K562 (cell line): Measurements from ENCODE around the gene SAMD14. TPM values are rescaled to one million over a fixed set of nuclear protein-coding genes. Genes with fewer than 3 reads are reported as not detected.

ENCODE experiments used
- CEBPB ChIP-seq: fragments of 450-650 bp; IDR thresholded peaks from 2 replicates; pipeline ENCODE4 v1.6.1; 2016; ENCODE audit warnings: missing genetic modification characterization, missing compliant biosample characterization
- GATAD2A ChIP-seq: fragments of 450-650 bp; IDR thresholded peaks from 2 replicates; pipeline ENCODE4 v1.6.1; 2017
- HEY1 ChIP-seq: fragments of 250-450 bp; sonication (Bioruptor Pico); IDR thresholded peaks from 2 replicates; pipeline ENCODE4 v1.5.0; 2020; ENCODE audit warnings: mild to moderate bottlenecking, moderate library complexity, borderline replicate concordance
- MYC ChIP-seq, 2 experiments: fragments of 250-450 bp in 1 of 2; sonication (Bioruptor Pico) in 1 of 2; IDR thresholded peaks; 2 replicates each; pipeline versions ENCODE4 v1.5.1 to v1.6.1; 2012 to 2021; ENCODE audit warnings: low read depth in 2 of 2, borderline replicate concordance in 1 of 2, improper control_type of control experiment in 1 of 2, low read length in 1 of 2, mild to moderate bottlenecking in 1 of 2, moderate library complexity in 1 of 2
- PTBP1 ChIP-seq: fragments of 200-400 bp; formaldehyde crosslinking; IDR thresholded peaks from 2 replicates; pipeline ENCODE4 v1.6.1; 2017; ENCODE audit warnings: low read depth, low read length
- RBM22 ChIP-seq: fragments of 200-400 bp; formaldehyde crosslinking; IDR thresholded peaks from 2 replicates; pipeline ENCODE4 v1.6.1; 2018; ENCODE audit warnings: low read length, low read depth; ENCODE audit not compliant: poor library complexity, severe bottlenecking
- SIRT6 ChIP-seq: IDR thresholded peaks from one replicate; pipeline ENCODE4 v1.6.1; 2012; ENCODE audit warnings: low read depth, mild to moderate bottlenecking, control low read depth, inconsistent platforms, low read length, moderate library complexity
- ZNF146 ChIP-seq: IDR thresholded peaks from one replicate; pipeline ENCODE4 v1.6.1; 2018; ENCODE audit warnings: missing compliant biosample characterization; ENCODE audit not compliant: unreplicated experiment
- ZNF23 ChIP-seq: fragments of 250-450 bp; sonication (Bioruptor Pico); IDR thresholded peaks from 2 replicates; pipeline ENCODE4 v1.4.0; 2020; ENCODE audit warnings: mild to moderate bottlenecking
- ZNF780A ChIP-seq: fragments of 250-450 bp; sonication (Bioruptor Pico); IDR thresholded peaks from 2 replicates; pipeline ENCODE4 v1.5.0; 2021; ENCODE audit warnings: mild to moderate bottlenecking
- polyA plus RNA-seq, 8 experiments: library from polyadenylated mRNA; depleted of rRNA in 4 of 8; stranded (reverse) in 5 of 8; unstranded in 3 of 8; fragments of >200 nt; fragmentation: Nextera tagmentation in 2 of 8; fragmentation: Illumina TruSeq in 1 of 8; extraction: Ambion mirVana in 2 of 8; extraction: Trizol in 1 of 8; gene quantifications; 2 replicates each; pipeline versions ENCODE4 v1.2.1 to v1.2.3, GENCODE V29; 2011 to 2014; ENCODE audit warnings: inconsistent platforms in 1 of 8, missing spikeins in 1 of 8
- total RNA-seq, 7 experiments: library from RNA; depleted of rRNA in 6 of 7; stranded (reverse); fragments of >200 nt in 6 of 7; fragmentation: Illumina TruSeq in 2 of 7; extraction: Trizol in 2 of 7; gene quantifications; 2 replicates each; pipeline versions ENCODE4 v1.2.1 to v1.2.3, GENCODE V29; 2011 to 2021; ENCODE audit warnings: low replicate concordance in 1 of 7
- TF ChIP-seq, protein P1 (sequence below), 2 experiments: fragments of 450-650 bp; IDR thresholded peaks; 2 replicates each; pipeline ENCODE4 v1.6.1; 2016; ENCODE audit warnings: mild to moderate bottlenecking in 2 of 2, borderline replicate concordance in 1 of 2, low read depth in 1 of 2, moderate library complexity in 1 of 2
- TF ChIP-seq, protein P2 (sequence below): fragments of 250-450 bp; sonication (Bioruptor Pico); IDR thresholded peaks from 2 replicates; pipeline ENCODE4 v1.4.0; 2020; ENCODE audit warnings: mild to moderate bottlenecking, moderate library complexity
- TF ChIP-seq, protein P3 (sequence below): fragments of 450-650 bp; IDR thresholded peaks from 2 replicates; pipeline ENCODE4 v1.6.1; 2016; ENCODE audit warnings: antibody characterized with exemption

The SAMD14 gene
- total and polyA plus RNA-seq, 9 of the 15 experiments (the other 6 are each of a cell fraction or from before 2014, with no cell fraction given) = 0.04 to 0.07 TPM; not detected in 7

DNA sequence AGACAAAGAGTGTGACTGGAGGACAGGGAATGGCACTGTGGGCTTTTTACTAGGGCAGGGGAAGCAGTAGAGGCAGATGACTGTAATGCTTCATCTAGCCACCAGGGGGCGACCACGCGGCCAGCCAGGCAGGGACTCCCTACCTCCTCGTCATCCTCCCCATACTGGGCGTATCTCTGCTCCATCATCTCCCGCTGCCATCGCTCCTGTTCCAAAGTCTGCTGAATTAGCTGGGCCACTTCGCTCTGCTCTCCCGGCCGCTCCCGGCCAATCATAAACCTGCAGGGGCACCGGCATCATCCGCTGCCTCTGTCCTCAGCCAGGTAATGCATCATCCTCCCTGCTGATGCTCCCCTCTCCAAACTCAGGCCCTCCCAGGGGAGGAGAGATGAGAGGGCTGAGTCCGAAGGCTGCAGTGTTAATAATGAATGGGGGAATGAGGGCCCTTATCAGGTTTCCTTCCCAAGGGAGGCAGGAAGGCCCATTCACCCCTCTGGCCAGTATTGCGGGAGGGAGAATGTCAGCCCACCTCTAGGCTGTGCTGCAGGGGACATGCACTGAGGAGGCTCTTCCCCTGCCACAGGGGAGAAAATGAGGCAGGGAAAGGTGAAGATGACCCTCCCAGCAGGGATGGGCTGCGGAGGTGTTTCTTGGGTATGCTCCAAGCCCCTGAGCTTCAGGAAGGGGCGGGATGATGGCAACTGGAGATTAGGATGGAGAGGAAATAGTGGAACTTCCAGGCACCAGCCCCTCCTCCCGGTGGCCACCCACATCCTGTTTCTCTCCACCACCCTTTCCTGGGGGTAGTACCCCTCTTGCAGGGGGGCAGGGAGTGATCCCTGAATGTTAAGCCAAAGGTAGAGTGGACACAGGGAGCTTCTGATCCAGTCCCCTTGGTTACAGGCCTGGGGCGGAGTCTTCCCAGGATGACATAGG, 10.3 kb upstream of the SAMD14 start (continued):
- TF ChIP-seq, protein P1, sequence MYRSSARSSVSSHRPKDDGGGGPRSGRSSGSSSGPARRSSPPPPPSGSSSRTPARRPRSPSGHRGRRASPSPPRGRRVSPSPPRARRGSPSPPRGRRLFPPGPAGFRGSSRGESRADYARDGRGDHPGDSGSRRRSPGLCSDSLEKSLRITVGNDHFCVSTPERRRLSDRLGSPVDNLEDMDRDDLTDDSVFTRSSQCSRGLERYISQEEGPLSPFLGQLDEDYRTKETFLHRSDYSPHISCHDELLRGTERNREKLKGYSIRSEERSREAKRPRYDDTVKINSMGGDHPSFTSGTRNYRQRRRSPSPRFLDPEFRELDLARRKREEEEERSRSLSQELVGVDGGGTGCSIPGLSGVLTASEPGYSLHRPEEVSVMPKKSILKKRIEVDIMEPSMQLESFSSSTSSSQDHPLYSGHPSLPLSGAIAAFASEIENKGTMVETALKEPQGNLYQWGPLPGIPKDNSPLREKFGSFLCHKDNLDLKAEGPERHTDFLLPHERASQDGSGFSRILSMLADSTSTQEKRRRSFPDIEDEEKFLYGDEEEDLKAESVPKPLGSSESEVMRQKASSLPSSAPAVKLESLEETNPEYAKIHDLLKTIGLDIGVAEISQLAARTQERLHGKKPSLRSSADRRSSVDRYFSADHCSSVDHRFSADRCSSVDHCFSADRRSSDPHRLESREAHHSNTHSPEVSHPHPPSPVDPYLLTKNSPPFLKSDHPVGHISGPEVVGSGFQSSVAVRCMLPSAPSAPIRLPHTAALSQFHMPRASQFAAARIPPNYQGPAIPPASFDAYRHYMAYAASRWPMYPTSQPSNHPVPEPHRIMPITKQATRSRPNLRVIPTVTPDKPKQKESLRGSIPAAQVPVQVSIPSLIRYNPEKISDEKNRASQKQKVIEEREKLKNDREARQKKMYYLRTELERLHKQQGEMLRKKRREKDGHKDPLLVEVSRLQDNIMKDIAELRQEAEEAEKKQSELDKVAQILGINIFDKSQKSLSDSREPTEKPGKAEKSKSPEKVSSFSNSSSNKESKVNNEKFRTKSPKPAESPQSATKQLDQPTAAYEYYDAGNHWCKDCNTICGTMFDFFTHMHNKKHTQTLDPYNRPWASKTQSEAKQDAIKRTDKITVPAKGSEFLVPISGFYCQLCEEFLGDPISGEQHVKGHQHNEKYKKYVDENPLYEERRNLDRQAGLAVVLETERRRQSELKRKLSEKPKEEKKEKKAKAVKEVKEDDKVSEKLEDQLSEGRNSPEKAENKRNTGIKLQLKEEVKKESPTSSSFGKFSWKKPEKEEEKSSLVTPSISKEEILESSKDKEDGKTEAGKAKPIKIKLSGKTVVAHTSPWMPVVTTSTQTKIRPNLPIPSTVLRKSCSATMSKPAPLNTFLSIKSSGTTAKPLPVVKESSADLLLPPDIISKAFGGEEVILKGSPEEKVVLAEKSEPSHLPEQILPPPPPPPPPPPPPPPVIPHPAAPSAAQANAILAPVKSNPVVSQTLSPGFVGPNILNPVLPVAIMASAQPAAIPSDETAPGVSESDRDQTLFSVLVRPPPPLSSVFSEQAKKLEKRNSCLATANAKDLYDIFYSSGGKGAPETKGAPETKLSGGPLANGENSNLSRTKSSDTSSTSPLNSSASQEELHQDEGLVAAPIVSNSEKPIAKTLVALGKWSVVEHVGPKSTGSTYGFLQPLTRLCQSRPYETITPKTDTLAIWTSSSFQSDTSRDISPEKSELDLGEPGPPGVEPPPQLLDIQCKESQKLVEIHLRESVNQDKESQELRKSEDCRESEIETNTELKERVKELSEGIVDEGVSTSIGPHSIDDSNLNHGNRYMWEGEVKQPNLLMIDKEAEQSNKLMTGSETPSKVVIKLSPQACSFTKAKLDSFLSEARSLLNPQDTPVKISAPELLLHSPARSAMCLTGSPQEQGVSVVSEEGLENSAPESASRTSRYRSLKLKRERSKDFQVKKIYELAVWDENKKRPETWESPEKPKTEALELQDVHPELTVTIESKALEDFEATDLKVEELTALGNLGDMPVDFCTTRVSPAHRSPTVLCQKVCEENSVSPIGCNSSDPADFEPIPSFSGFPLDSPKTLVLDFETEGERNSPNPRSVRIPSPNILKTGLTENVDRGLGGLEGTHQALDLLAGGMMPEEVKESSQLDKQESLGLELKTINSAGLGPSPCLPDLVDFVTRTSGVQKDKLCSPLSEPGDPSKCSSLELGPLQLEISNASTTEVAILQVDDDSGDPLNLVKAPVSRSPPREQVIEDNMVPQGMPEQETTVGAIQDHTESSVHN (IDR thresholded peaks at IDR 0.05; ENCODE audit: borderline replicate concordance in 1 of 2, low read depth in 1 of 2) = no peak
- no peak for TF ChIP-seq HEY1 (CRISPR knock-in tag)
- TF ChIP-seq, protein P2, sequence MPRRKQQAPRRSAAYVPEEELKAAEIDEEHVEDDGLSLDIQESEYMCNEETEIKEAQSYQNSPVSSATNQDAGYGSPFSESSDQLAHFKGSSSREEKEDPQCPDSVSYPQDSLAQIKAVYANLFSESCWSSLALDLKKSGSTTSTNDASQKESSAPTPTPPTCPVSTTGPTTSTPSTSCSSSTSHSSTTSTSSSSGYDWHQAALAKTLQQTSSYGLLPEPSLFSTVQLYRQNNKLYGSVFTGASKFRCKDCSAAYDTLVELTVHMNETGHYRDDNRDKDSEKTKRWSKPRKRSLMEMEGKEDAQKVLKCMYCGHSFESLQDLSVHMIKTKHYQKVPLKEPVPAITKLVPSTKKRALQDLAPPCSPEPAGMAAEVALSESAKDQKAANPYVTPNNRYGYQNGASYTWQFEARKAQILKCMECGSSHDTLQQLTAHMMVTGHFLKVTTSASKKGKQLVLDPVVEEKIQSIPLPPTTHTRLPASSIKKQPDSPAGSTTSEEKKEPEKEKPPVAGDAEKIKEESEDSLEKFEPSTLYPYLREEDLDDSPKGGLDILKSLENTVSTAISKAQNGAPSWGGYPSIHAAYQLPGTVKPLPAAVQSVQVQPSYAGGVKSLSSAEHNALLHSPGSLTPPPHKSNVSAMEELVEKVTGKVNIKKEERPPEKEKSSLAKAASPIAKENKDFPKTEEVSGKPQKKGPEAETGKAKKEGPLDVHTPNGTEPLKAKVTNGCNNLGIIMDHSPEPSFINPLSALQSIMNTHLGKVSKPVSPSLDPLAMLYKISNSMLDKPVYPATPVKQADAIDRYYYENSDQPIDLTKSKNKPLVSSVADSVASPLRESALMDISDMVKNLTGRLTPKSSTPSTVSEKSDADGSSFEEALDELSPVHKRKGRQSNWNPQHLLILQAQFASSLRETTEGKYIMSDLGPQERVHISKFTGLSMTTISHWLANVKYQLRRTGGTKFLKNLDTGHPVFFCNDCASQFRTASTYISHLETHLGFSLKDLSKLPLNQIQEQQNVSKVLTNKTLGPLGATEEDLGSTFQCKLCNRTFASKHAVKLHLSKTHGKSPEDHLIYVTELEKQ (CRISPR knock-in tag) = no peak
- no peak for TF ChIP-seq GATAD2A
- peak; percentile 43; the same call in 1 of the 2 replicates for TF ChIP-seq MYC (IDR thresholded peaks at IDR 0.05; ENCODE audit: low read depth, low read length)
- no peak for TF ChIP-seq MYC (CRISPR knock-in tag; IDR thresholded peaks at IDR 0.05; ENCODE audit: borderline replicate concordance, low read depth)
- TF ChIP-seq RBM22 = no peak
- TF ChIP-seq ZNF780A (CRISPR knock-in tag) = no peak
- no peak for TF ChIP-seq PTBP1
- TF ChIP-seq, protein P3, sequence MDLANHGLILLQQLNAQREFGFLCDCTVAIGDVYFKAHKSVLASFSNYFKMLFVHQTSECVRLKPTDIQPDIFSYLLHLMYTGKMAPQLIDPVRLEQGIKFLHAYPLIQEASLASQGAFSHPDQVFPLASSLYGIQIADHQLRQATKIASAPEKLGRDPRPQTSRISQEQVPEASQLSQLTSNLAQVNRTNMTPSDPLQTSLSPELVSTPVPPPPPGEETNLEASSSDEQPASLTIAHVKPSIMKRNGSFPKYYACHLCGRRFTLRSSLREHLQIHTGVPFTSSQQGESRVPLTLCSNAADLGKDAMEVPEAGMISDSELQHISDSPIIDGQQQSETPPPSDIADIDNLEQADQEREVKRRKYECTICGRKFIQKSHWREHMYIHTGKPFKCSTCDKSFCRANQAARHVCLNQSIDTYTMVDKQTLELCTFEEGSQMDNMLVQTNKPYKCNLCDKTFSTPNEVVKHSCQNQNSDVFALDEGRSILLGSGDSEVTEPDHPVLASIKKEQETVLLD = no peak
- TF ChIP-seq SIRT6 = no peak
- no peak for TF ChIP-seq ZNF146
- no peak for TF ChIP-seq CEBPB (tag)
- TF ChIP-seq ZNF23 = no peak
